ENCODE data around the gene MRPL21. TPM values are rescaled to one million over a fixed set of nuclear protein-coding genes. Genes with fewer than 3 reads are reported as not detected.

The MRPL21 gene
- total RNA-seq, 2 donors from 2014 or later, result 63.8 to 64.9 TPM

DNA sequence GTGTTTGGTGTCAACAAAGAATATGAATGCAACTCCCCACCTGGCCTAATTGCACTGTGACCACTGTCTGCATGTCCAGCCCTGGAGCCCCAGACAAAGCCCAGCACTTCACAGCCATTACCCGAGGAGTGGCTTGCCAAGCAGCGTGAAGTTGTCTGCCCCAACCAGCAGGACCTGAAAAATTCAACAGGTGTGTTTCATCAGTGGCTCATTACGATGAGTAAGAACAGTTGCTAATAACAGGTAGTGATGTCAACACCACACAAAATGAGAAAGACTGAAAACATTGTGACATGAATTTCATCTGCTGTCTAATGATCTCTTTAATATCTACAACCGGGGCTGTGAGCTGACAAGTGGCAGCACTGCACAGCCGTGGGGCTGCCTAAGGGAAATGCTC is 10.3 kb downstream of the MRPL21 start:
- peaks cover 7% of the 10 kb centered on the region for H3K4me1 Mint-ChIP-seq
- 96 to 98% methylated on average over 5 of the region's 5 CpGs for WGBS, 2 experiments (ENCODE audit: insufficient coverage in 1 of 2, insufficient read length in 1 of 2)
- no peak overlapping the region for H3K27ac ChIP-seq (ENCODE audit: low read depth, low read length)
- no peak overlapping the region for H3K27ac Mint-ChIP-seq
- no peak for DNase-seq
- H3K36me3 Mint-ChIP-seq (ENCODE audit: low read depth), result peaks cover 43% of the 10 kb centered on the region
- H3K4me3 ChIP-seq (ENCODE audit: low read length), result no peak overlapping the region
- H3K4me3 Mint-ChIP-seq, result no peak overlapping the region
- no peak overlapping the region for H3K9ac ChIP-seq (ENCODE audit: extremely low read depth, low read length, poor library complexity, severe bottlenecking)
- no peaks in the 10 kb centered on the region for H3K9me3 ChIP-seq (ENCODE audit: control insufficient read depth, low read length)
- peaks cover 59% of the 10 kb centered on the region for H3K36me3 ChIP-seq (ENCODE audit: control insufficient read depth, insufficient read depth, low read length)
- H3K4me1 ChIP-seq (ENCODE audit: control insufficient read depth, insufficient read depth, low read length), result no peaks in the 10 kb centered on the region
- H3K9me3 Mint-ChIP-seq, result no peaks in the 10 kb centered on the region
- TF ChIP-seq, protein P1, sequence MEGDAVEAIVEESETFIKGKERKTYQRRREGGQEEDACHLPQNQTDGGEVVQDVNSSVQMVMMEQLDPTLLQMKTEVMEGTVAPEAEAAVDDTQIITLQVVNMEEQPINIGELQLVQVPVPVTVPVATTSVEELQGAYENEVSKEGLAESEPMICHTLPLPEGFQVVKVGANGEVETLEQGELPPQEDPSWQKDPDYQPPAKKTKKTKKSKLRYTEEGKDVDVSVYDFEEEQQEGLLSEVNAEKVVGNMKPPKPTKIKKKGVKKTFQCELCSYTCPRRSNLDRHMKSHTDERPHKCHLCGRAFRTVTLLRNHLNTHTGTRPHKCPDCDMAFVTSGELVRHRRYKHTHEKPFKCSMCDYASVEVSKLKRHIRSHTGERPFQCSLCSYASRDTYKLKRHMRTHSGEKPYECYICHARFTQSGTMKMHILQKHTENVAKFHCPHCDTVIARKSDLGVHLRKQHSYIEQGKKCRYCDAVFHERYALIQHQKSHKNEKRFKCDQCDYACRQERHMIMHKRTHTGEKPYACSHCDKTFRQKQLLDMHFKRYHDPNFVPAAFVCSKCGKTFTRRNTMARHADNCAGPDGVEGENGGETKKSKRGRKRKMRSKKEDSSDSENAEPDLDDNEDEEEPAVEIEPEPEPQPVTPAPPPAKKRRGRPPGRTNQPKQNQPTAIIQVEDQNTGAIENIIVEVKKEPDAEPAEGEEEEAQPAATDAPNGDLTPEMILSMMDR (conservative IDR thresholded peaks at IDR 0.05), result no peak
- H3K27me3 Mint-ChIP-seq (ENCODE audit: insufficient read depth), result no peaks in the 10 kb centered on the region
- no peaks in the 10 kb centered on the region for H3K27me3 ChIP-seq (ENCODE audit: control insufficient read depth, insufficient read depth, low read length, poor library complexity, severe bottlenecking)

DNA sequence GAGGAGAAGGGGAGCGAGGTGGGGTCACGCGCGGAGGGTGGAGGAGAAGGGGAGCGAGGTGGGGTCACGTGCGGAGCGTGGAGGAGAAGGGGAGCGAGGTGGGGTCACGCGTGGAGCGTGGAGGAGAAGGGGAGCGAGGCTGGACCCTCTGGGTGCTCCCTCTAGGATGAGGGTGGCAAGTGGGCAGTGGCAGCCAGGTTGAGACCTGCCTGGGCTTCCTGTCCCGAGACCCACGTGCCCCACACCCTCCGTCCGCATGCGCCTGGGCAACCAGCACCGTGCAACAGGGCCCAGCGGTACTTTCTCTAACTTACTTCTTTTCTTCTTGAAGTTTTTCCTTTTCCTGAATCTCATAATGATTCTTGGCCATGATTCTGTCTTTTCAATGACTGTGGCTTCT is 11.1 kb downstream of the MRPL21 start:
- WGBS, 2 experiments (ENCODE audit: insufficient coverage in 1 of 2, insufficient read length in 1 of 2), result 94 to 98% methylated on average over 3 to 20 of the region's 20 CpGs
- peaks cover 7% of the 10 kb centered on the region for H3K4me1 Mint-ChIP-seq
- no peaks in the 10 kb centered on the region for H3K4me1 ChIP-seq (ENCODE audit: control insufficient read depth, insufficient read depth, low read length)
- no peak overlapping the region for H3K27ac Mint-ChIP-seq
- H3K4me3 Mint-ChIP-seq, result no peak overlapping the region
- no peak for DNase-seq
- TF ChIP-seq, protein P1 (conservative IDR thresholded peaks at IDR 0.05), result no peak
- no peak overlapping the region for H3K27ac ChIP-seq (ENCODE audit: low read depth, low read length)
- no peaks in the 10 kb centered on the region for H3K9me3 ChIP-seq (ENCODE audit: control insufficient read depth, low read length)
- H3K4me3 ChIP-seq (ENCODE audit: low read length), result no peak overlapping the region
- no peak overlapping the region for H3K9ac ChIP-seq (ENCODE audit: extremely low read depth, low read length, poor library complexity, severe bottlenecking)
- no peaks in the 10 kb centered on the region for H3K9me3 Mint-ChIP-seq
- peaks cover 38% of the 10 kb centered on the region for H3K36me3 Mint-ChIP-seq (ENCODE audit: low read depth)
- H3K27me3 ChIP-seq (ENCODE audit: control insufficient read depth, insufficient read depth, low read length, poor library complexity, severe bottlenecking), result no peaks in the 10 kb centered on the region
- no peaks in the 10 kb centered on the region for H3K27me3 Mint-ChIP-seq (ENCODE audit: insufficient read depth)
- peaks cover 52% of the 10 kb centered on the region for H3K36me3 ChIP-seq (ENCODE audit: control insufficient read depth, insufficient read depth, low read length)

DNA sequence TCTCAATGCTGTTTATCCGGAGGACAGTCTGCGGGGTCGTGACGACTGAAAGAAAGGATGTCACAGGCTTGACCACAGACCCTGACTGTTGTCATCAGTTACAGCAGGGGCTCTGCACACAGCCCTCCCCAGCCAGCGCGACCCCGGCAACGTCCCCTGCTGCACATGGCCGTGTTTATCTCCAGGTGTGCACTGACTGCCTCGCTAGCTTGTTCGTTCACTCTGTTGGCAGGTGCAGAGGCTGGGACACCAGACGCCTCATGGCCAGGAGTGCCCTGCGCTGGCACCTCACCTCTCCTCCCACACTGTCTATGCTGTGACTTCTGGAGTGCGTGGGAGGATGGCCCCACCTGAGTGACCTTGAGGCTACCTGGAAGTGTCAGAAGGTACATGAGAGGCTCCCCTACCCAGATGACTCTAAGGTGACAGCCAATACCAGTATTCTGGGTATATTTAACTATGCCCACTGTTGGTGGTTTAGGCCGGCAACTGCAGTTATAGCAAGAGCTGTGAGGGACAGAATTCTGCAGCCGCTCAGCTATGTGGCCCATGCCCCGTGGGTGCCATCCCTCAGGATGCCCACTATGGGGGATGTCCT is 12.2 kb downstream of the MRPL21 start:
- TF ChIP-seq, protein P1 (conservative IDR thresholded peaks at IDR 0.05), result no peak
- Mint-ChIP-seq H3K4me3 (no peak overlapping the region), H3K36me3 (ENCODE audit: low read depth) (peaks cover 35% of the 10 kb centered on the region), H3K27me3 (ENCODE audit: insufficient read depth) (no peaks in the 10 kb centered on the region), H3K9me3 (no peaks in the 10 kb centered on the region), H3K4me1 (peaks cover 7% of the 10 kb centered on the region), H3K27ac (no peak overlapping the region)
- H3K9ac ChIP-seq (ENCODE audit: extremely low read depth, low read length, poor library complexity, severe bottlenecking), result no peak overlapping the region
- no peaks in the 10 kb centered on the region for H3K27me3 ChIP-seq (ENCODE audit: control insufficient read depth, insufficient read depth, low read length, poor library complexity, severe bottlenecking)
- no peaks in the 10 kb centered on the region for H3K9me3 ChIP-seq (ENCODE audit: control insufficient read depth, low read length)
- H3K27ac ChIP-seq (ENCODE audit: low read depth, low read length), result no peak overlapping the region
- 95 to 97% methylated on average over 5 to 17 of the region's 17 CpGs for WGBS, 2 experiments (ENCODE audit: insufficient coverage in 1 of 2, insufficient read length in 1 of 2)
- DNase-seq, result no peak
- H3K4me3 ChIP-seq (ENCODE audit: low read length), result no peak overlapping the region
- peaks cover 45% of the 10 kb centered on the region for H3K36me3 ChIP-seq (ENCODE audit: control insufficient read depth, insufficient read depth, low read length)
- H3K4me1 ChIP-seq (ENCODE audit: control insufficient read depth, insufficient read depth, low read length), result no peaks in the 10 kb centered on the region
